Thymus (tissue), 11 donors: ENCODE results near the gene ERBB2. TPM values are rescaled to one million over a fixed set of nuclear protein-coding genes. Genes with fewer than 3 reads are reported as not detected.

Experiments
- DNase-seq, 9 donors: peaks; one replicate each; pipeline ENCODE4 v3.0.0-alpha.2; 2013; ENCODE audit warnings: low spot score in 9 of 9, low read depth in 6 of 9, missing footprints in 1 of 9
- H3K27ac ChIP-seq, 2 donors: one replicate each; pipeline ENCODE4 v1.5.1; 2013; ENCODE audit warnings: control low read depth in 1 of 2, low read depth in 1 of 2, low read length in 1 of 2, mild to moderate bottlenecking in 1 of 2, moderate library complexity in 1 of 2
- H3K27me3 ChIP-seq, 2 donors: one replicate each; pipeline ENCODE4 v1.5.1; 2013; ENCODE audit warnings: low read length in 1 of 2; ENCODE audit not compliant: control insufficient read depth in 2 of 2, insufficient read depth in 1 of 2
- H3K36me3 ChIP-seq, 2 donors: one replicate each; pipeline ENCODE4 v1.5.1; 2013; ENCODE audit warnings: low read length in 1 of 2, mild to moderate bottlenecking in 1 of 2, moderate library complexity in 1 of 2; ENCODE audit not compliant: control insufficient read depth in 2 of 2, insufficient read depth in 2 of 2
- H3K4me1 ChIP-seq, 2 donors: one replicate each; pipeline ENCODE4 v1.5.1; 2013; ENCODE audit warnings: low read length in 2 of 2; ENCODE audit not compliant: control insufficient read depth in 2 of 2, insufficient read depth in 2 of 2
- H3K4me3 ChIP-seq, 2 donors: one replicate each; pipeline ENCODE4 v1.5.1; 2013; ENCODE audit warnings: low read length in 2 of 2, control low read depth in 1 of 2, mild to moderate bottlenecking in 1 of 2
- H3K9me3 ChIP-seq, 2 donors: one replicate each; pipeline ENCODE4 v1.5.1; 2013; ENCODE audit warnings: low read length in 1 of 2, mild to moderate bottlenecking in 1 of 2; ENCODE audit not compliant: control insufficient read depth in 2 of 2, insufficient read depth in 1 of 2
- WGBS: extraction: QIAGEN DNeasy Blood & Tissue Kit; methylation state at CpG from one replicate; pipeline ENCODE4 v1.1.7; 2013; 5-methylcytosine and 5-hydroxymethylcytosine counted together
- polyA plus RNA-seq: library from polyadenylated mRNA; stranded (reverse); fragments of 200-250 nt; gene quantifications from one replicate; pipeline ENCODE4 v1.2.3, GENCODE V29; 2013
- total RNA-seq: library from RNA; stranded (reverse); fragments of 120-200 nt; gene quantifications from one replicate; pipeline ENCODE4 v1.2.4, GENCODE V29; 2013
- donor health status: healthy.

The ERBB2 gene
- total and polyA plus RNA-seq, 2 donors, result 6.1 to 14.3 TPM

DNA sequence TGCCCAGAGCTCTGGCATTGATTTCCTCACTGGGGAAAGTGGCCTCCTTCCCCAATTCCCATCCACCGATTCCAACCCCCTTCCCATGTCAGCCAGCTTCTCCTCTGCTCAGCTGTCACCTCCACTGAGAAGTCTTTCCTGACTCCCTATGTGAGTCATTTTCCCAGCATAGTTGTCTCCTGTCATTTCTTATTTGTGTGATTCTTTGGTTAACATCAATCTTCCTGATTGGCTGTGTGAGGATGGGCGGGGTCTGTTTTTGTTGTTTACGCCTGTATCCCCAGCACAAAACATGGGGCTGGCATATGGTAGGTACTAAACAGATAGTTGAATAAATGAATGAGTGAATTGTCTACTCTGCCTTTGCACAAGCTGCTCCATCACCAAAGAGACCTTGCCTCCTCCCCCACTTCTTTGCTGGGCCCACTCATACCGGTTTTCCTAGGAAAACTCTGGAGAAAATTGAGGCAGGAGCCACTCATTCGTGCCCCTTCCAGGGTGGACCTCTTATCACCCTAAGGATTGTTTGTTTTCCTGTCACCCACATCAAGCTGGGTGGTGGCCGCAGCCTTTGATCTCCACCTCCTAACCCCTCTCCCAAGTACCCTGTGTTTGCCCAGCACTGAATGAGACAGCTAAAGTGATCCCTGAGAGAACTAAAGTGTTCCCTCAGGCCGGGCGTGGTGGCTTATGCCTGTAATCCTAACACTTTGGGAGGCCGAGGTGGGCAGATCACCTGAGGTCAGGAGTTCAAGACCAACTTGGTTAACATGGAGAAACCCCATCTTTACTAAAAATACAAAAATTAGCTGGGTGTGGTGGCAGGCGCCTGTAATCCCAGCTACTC is 36.7 kb downstream of the ERBB2 start:
- Histone ChIP-seq H3K27ac (no peak overlapping the region), H3K4me3 (no peak overlapping the region), H3K36me3 (no peaks in the 10 kb centered on the region), H3K4me1 (peaks cover 17 to 53% of the 10 kb centered on the region in 2 donors), H3K27me3 (peaks cover 5 to 66% of the 10 kb centered on the region in 2 donors), H3K9me3 (peaks cover 0 to 5% of the 10 kb centered on the region in 2 donors)
- DNase-seq, result no peak
- WGBS, result 90% methylated on average over 10 of the region's 10 CpGs

DNA sequence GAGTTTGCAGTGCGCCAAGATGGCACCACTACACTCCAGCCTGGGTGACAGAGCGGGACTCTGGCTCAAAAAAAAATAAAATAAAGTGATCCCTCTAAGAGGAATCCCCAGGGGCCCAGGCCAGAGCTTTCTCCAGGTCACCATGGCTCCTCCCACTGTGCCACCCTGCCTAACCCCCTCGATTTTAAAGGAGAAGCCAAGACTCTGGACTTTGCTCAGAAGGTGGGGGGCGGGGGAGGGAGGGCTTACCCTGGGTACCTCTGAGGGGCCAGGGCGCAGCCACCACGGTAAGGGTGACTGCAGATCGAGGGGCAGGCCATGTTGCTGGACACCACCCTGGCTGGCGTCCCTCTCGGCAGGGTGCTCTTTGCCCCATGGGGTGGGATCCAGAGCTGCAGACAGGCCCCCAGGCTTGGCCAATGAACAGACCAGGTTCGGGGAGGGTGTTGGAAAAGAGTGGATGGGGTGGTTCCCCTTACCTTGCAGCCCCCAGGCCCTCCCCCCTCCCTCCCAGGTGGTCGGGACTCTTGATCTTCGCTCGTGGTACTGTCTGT is 37.4 kb downstream of the ERBB2 start:
- no peaks in the 10 kb centered on the region for H3K36me3 ChIP-seq
- no peak for DNase-seq
- WGBS, result 58% methylated on average over 13 of the region's 13 CpGs
- H3K4me1 ChIP-seq, result peaks cover 17 to 53% of the 10 kb centered on the region in 2 donors
- no peak overlapping the region for H3K27ac ChIP-seq
- peaks cover 0 to 5% of the 10 kb centered on the region in 2 donors for H3K9me3 ChIP-seq
- H3K4me3 ChIP-seq, result no peak overlapping the region
- H3K27me3 ChIP-seq, result peaks cover 5 to 69% of the 10 kb centered on the region in 2 donors

- Histone ChIP-seq H3K27me3 (peaks cover 8 to 74% of the 10 kb centered on the region in 2 donors), H3K4me3 (peak within 1 kb of the TSS; percentile 14 to 34), H3K9me3 (peaks cover 0 to 5% of the 10 kb centered on the region in 2 donors), H3K4me1 (peaks cover 17 to 53% of the 10 kb centered on the region in 2 donors), H3K27ac (peak within 1 kb of the TSS in 1 of 2 donors; percentile 56), H3K36me3 (no peaks in the 10 kb centered on the region)
- WGBS, result 9% methylated on average over 34 of the region's 34 CpGs
- DNase-seq, result peak in 1 of 9 donors; percentile 55
Measured at GRCh38 chr17:39737760-39738567, 38.1 kb downstream of the ERBB2 start, which contains the start of gene GRB7. Gene GRB7, plus strand, starts transcription at chr17:39737938. Its CDS starts 4,364 bp downstream, at chr17:39742302.

- H3K4me3 ChIP-seq, result peak overlapping the region; percentile 9 to 14
- peak in 1 of 9 donors; percentile 67 for DNase-seq
- peaks cover 17 to 53% of the 10 kb centered on the region in 2 donors for H3K4me1 ChIP-seq
- H3K27ac ChIP-seq, result no peak overlapping the region
- peaks cover 8 to 79% of the 10 kb centered on the region in 2 donors for H3K27me3 ChIP-seq
- peaks cover 0 to 5% of the 10 kb centered on the region in 2 donors for H3K9me3 ChIP-seq
- no peaks in the 10 kb centered on the region for H3K36me3 ChIP-seq
- 4% methylated on average over 13 of the region's 13 CpGs for WGBS
Measured at GRCh38 chr17:39738568-39738901, 38.7 kb downstream of the ERBB2 start.

GRCh38 chr17:39738983-39739884 is 39.4 kb downstream of the ERBB2 start:
- peaks cover 8 to 79% of the 10 kb centered on the region in 2 donors for H3K27me3 ChIP-seq
- WGBS, result 12% methylated on average over 32 of the region's 32 CpGs

DNA sequence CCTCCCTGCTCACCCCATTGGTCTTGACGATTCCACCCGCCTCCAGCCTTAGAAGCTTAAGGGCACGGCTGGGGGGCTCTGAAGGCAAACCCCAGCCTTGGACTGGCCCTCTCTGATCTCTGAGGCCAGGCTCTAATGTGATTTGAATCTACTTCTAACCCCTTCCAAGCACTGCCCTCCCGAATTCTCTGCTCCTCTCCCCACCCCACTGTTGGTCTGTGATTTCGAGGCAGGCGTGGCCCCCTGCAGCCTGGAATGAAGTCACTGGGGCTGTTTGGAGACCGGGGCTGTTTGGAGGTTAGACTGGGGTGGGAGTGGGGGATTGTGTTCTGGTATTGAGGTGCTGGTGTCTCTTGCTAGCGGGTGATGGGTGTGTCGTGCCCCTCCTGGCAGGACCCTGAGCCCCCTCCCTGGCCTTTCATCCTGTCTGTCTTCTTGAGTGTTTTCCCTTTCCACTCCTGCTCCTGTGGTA is 40.1 kb downstream of the ERBB2 start:
- H3K36me3 ChIP-seq, result no peaks in the 10 kb centered on the region
- WGBS, result 60% methylated on average over 9 of the region's 9 CpGs
- no peak for DNase-seq
- H3K27me3 ChIP-seq, result peaks cover 8 to 79% of the 10 kb centered on the region in 2 donors
- H3K4me1 ChIP-seq, result peaks cover 17 to 53% of the 10 kb centered on the region in 2 donors
- peak overlapping the region in 1 of 2 donors; percentile 12 for H3K4me3 ChIP-seq
- peaks cover 0 to 5% of the 10 kb centered on the region in 2 donors for H3K9me3 ChIP-seq
- peak overlapping the region in 1 of 2 donors; percentile 58 for H3K27ac ChIP-seq

More at GRCh38 chr17:39738983-39739884, 39.4 kb downstream of the ERBB2 start:
- peaks cover 17 to 53% of the 10 kb centered on the region in 2 donors for H3K4me1 ChIP-seq
- H3K36me3 ChIP-seq, result no peaks in the 10 kb centered on the region
- peak overlapping the region in 1 of 2 donors; percentile 58 for H3K27ac ChIP-seq
- peak overlapping the region; percentile 12 to 14 for H3K4me3 ChIP-seq
- H3K9me3 ChIP-seq, result peaks cover 0 to 5% of the 10 kb centered on the region in 2 donors
- DNase-seq, result peak in 1 of 9 donors; percentile 35

GRCh38 chr17:39740357-39741111 is 40.7 kb downstream of the ERBB2 start:
- peaks cover 17 to 53% of the 10 kb centered on the region in 2 donors for H3K4me1 ChIP-seq
- H3K9me3 ChIP-seq, result peaks cover 0 to 5% of the 10 kb centered on the region in 2 donors
- WGBS, result 74% methylated on average over 16 of the region's 16 CpGs
- peaks cover 8 to 75% of the 10 kb centered on the region in 2 donors for H3K27me3 ChIP-seq
- peak overlapping the region in 1 of 2 donors; percentile 58 for H3K27ac ChIP-seq
- peak in 1 of 9 donors; percentile 31 for DNase-seq
- no peak overlapping the region for H3K4me3 ChIP-seq
- H3K36me3 ChIP-seq, result no peaks in the 10 kb centered on the region
